Left ventricle myocardium superior (tissue), 1 donor: ENCODE measurements around the gene RNF19B. TPM values are rescaled to one million over a fixed set of nuclear protein-coding genes. Genes with fewer than 3 reads are reported as not detected.

Source experiments
- ATAC-seq: fragments of 200-7000 bp; cut with Tn5 transposase; one replicate; pipeline ENCODE4 v1.9.1; 2020; ENCODE audit warnings: mild to moderate bottlenecking, moderate library complexity
- DNase-seq: peaks from one replicate; pipeline ENCODE4 v3.0.0-alpha.2; 2020
- intact Hi-C: fragments of 100-400 bp; cut with micrococcal nuclease; formaldehyde crosslinking; loops from one replicate; pipeline ENCODE4 v1.11.0; 2022
- long read RNA-seq: library from polyadenylated mRNA; unstranded; transcript quantifications from one replicate; pipeline ENCODE4 v2.0.0, GENCODE V29; 2021
- total RNA-seq: library from RNA; stranded (reverse); fragmentation: NEBNext Ultra II Directional; extraction: Animal tissue kit (Norgen Biotek cat#: 25700); gene quantifications from one replicate; pipeline ENCODE4 v1.2.1, GENCODE V29; 2021
- donor health status: DM: no; HTN: yes; CAD: no; lungs with severe emphysema.

Gene RNF19B, protein sequence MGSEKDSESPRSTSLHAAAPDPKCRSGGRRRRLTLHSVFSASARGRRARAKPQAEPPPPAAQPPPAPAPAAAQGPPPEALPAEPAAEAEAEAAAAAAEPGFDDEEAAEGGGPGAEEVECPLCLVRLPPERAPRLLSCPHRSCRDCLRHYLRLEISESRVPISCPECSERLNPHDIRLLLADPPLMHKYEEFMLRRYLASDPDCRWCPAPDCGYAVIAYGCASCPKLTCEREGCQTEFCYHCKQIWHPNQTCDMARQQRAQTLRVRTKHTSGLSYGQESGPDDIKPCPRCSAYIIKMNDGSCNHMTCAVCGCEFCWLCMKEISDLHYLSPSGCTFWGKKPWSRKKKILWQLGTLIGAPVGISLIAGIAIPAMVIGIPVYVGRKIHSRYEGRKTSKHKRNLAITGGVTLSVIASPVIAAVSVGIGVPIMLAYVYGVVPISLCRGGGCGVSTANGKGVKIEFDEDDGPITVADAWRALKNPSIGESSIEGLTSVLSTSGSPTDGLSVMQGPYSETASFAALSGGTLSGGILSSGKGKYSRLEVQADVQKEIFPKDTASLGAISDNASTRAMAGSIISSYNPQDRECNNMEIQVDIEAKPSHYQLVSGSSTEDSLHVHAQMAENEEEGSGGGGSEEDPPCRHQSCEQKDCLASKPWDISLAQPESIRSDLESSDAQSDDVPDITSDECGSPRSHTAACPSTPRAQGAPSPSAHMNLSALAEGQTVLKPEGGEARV
- total RNA-seq: 13.3 TPM
- long read RNA-seq, transcript RNF19B-203 (9 exons, 2,560 nt): minor isoform, 7 of 38 reads
- long read RNA-seq, transcript RNF19B-202 (9 exons, 2,598 nt): minor isoform, 7 of 38 reads
- long read RNA-seq, transcript RNF19B-201 (9 exons, 2,334 nt): major isoform, 16 of 38 reads
- long read RNA-seq, partial matches to known transcripts: 3 of 38 reads
- long read RNA-seq, other reads (novel, unspliced or antisense): 5 of 38 reads

DNA sequence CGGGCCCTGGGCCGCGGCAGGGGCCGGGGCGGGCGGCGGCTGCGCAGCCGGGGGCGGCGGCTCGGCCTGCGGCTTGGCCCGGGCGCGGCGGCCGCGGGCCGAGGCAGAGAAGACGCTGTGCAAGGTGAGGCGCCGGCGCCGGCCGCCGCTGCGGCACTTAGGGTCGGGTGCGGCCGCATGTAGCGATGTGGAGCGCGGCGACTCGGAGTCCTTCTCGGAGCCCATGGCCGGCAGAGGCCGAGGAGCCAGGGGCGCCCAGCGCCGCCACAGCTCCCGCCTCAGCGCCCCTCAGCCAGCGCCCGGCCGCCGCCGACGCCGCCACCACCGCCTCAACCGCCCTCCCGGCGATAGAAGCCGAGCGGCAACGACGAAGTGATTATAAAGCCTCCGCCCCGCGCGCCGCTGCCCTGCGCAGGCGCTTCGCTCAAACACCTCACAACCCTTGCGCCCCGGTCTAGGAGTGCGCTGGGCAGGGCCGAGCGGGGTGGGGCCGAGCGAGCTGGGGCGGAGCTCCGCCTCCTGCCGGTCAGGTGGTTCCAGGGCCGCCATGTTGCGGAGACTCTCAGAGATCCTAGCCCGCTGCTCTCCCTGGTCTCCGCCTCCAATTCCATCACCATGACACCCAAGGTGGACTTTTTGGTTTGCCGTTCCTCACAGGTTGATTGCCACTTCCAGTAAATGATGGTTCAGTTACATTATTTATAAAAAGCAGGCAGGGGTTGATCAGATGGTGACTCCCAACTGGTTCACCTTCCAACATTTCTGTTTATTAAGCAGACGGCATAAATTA, at the start of gene RNF19B:
Gene RNF19B, minus strand, starts transcription at position 349 of the 790 bp plus-strand sequence. Its CDS starts 124 bp downstream, at position 225.
- ATAC-seq (peak; percentile 97), DNase-seq (peak; percentile 97)
- intact Hi-C loops: no loop called here

DNA sequence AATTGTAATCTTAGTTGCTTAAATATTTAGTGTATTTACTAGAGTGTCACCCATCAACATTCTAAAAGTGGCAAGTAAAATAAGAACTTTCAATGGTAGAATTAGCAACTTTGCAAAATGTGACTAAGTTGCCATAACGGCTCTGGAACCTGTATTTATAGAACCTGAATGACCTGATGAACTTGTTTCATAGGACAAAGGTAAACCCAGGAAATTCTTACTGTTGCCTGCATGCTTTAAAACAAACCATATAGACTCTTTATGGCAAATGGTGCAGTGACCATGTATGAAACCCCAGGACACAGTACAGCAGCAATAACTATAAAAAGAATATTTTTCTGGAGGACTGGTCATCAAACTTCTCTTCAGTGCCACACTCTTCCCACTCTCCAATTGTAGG, 49.2 kb upstream of the RNF19B start:
- intact Hi-C loops: no loop called here
- ATAC-seq (no peak), DNase-seq (no peak)

DNA sequence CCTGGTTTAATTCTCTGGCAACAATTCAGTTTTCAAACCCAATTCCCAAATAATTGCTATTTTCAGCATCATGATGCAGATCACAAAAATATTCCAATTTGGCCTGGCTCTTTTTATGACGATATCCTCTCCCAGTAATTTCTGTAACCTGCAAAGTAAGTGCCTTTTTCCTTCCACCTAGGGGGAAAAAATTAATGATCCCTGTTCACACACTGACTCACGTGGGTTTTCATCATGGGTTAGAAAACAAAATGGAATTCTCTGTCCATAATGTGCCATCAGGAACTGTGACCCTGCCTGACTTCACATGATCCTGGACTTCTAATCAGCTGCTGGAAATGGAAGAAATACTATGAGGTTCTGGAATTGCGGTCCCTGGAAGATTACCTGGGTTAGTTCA, 47.6 kb upstream of the RNF19B start:
- DNase-seq (no peak), ATAC-seq (no peak)
- intact Hi-C loops: no loop called here

DNA sequence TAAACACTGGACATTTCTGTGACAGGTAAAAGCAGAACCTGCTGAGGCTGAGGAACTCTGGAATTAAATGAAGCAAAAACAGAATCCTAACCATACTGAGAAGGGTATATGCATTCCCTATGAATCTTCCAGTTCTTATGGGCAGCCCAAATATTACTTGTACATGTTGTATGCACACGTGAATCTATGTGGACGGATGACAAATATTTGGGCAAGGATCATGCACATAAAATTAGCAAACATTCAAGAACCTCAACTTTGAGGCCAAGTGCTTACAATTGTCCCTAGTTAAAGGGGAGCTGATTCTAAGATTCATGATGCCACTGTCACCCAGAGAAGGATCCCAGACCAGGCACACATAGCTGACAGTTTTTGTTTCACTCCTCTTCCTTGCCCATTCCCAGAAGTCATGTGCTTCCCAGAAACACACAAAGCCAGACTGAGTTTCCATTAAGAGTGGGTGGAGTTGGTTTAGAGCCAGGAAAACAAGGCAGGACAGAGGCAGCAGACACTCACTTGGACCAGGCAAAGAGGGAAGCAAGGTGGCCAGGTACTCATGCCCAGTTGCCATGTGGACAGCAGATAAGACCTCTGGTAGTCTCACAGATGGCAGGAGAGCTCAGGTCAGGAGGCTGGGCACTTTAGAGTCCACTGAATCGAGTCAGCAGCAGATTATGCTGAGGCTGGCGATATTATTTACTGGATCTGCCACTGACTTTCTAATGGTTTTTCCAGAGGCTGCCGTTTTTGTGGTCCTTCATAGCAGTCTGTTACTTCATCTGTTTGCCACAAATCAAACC, 46.5 kb upstream of the RNF19B start:
- intact Hi-C loops: no loop called here
- peak; percentile 60 for DNase-seq
- peak; percentile 88 for ATAC-seq

DNA sequence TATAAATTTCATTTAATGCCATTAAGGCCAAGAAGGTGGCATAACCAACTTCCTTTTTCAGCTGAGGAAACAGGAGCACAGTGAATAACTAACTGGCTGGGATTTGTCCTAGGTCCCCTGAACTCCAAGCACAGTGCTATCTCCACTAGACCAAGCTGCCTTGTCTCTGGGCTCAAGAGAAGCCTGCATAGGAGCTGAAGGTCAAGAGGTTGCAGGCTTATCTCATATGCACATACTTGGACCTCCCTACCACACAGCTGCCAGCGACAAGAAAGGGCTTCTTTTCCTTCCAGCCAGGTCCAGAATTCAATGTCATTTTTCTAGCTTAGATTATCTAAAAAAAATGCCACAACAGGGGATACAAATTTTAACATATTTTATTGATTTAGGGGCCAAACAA, 45.0 kb upstream of the RNF19B start:
- intact Hi-C loops: no loop called here
- ATAC-seq (peak; percentile 25), DNase-seq (no peak)

DNA sequence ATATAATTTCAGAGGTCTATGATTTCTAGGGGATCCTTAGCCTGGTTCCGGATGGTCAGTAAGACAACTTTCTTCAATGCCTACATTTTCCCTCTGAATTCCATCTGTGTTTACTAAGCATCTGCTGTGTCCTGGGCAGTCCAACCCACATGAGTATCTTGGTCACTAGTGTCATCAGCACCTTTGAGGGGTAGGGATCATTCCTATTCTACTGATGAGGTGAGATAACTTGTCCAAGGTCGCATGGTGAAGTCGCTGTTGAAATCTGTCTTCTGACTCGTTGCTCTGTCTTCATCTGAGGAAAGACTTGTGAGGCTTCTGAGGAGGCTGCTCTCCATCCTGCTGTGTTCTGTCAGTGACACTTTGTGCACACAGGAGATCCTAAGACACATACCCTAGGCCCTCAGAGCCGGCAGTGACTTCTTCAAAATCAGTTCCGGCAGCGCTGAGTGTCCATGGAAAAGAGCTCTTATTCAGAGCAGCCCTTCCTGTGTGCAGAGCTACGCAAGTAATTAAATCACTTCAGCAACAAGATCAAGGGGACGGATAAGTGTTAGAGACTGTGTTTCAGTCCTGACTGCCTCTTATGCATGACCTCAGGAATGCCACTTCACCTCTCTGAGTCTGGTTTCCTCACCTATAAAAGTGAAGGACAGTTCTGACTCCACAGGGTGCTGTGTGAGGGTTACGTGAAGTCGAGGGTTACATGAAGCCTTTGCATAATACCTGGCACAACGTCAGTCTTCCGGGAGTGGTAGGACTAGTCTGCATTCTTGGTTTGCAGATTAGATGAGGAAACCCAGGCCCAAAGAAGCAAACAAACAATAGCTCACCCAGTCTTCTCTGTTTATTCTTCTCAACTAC, 43.7 kb upstream of the RNF19B start:
- DNase-seq (no peak), ATAC-seq (peak; percentile 6)
- intact Hi-C loops: no loop called here

DNA sequence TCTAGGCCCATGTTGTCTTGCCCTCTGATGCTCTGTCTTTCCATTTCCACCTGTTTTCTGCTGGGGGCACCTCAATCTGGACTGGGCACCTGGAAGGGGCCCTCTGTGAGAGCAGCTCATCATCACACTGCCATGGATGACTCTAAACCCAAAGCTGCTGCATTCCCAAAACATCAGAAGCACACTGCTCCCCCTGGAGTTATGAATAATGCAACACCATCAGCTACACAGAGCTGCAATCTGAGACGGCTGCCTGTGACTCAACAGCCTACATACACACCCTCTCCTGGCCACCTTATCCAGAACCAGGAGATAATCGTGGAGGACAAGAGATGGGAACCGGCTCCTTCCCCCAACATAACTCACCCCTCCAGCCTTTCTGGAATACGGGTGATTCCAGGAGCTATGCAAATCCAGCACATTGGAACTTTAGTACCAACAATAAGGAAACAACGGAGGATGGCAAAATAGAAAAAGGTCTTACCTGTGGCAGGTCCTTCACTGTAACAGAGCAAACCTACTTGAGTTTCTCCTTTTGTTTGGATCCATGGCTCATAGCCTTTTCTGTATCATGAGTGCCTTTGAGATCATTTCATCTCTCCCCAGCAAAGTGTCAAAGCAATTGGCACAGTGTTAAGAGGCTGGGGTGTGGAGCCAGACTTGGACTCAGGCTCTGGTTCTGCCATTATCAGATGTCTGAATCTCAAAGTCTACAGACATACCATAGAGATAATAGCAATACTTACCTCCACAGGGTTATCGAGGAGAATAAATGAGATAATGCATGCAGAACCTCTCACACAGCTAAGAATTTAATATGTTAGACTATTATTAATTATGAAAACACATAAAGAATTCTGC, 42.8 kb upstream of the RNF19B start:
- DNase-seq (no peak), ATAC-seq (peak; percentile 57)
- intact Hi-C loops: no loop called here

DNA sequence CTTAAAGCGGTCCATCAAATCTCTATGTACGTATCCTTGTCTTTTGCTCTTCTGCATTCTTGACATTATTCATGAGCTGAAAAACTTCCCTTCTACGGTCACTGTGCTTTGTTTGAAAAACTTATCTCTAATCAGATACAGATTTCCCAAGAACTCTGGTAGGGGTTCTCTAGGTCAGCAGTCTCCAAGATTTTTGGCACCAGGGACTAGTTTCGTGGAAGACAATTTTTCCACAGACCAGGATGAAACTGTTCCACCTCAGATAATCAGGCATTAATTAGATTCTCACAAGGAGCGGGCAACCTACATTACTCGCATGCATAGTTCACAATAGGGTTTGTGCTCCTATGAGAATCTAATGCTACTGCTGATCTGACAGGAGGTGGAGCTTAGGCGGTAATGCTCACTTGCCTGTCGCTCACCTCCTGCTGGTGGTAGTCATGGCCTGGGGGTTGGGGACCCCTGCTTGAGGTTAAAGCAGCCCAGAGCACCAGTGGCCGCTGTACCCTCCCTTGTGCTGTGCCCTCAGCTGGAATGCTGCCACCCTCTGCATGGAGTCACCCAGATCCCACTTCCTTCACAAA, 41.3 kb upstream of the RNF19B start:
- intact Hi-C loops: no loop called here
- DNase-seq: no peak
- ATAC-seq: no peak

DNA sequence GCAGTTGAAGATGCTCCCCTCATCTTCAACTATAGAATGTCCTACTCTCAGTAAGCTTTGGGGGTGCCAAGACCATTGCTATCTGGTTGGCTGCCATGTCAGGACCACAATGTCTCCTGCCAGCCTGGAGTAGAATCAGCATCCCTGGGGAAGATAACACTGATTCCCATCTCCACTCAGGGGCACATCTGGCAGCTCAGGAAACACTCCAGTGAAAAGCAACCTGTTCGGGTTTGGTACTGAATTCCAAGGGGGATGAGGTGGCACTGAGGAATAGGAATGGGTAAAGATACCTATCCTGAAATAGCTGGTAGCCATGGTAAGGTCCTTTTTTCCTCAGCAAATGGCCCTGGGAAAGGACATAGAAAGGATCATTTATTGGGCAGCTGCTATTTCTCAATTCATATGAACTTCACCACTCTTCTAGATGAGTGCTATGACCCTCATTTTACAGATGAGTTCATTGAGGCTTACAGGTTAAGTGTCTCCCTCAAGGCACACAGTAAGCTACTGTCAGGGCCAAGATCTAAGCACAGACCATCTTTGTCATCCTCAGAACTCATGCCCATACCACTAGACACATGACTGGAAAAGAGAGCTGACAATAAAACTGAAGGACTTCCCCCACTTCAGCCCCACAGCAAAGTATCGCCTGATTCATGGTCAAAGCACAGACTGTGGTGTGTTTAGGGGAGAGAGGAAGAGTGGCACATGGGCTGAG, 40.7 kb upstream of the RNF19B start:
- ATAC-seq (no peak), DNase-seq (no peak)
- intact Hi-C loops: no loop called here

DNA sequence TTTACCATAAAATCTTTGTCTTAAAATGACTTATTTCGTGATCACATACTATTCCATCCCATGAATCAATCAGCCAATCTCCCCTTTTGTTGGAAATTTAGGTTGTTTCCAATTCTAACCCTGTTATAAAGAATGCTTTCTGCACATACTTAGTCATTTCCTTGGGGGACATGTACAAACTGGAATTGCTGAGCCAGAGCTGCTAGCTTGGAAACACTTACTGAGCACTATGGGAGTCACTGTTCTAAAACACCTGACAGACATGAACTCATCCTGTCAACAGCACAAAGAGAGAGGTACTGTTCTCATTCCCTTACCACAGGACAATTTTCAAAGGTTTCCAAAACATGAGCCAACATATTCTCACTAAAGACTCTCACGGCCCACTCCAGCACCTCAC, 40.0 kb upstream of the RNF19B start:
- intact Hi-C loops: no loop called here
- DNase-seq: no peak
- peak; percentile 25 for ATAC-seq

DNA sequence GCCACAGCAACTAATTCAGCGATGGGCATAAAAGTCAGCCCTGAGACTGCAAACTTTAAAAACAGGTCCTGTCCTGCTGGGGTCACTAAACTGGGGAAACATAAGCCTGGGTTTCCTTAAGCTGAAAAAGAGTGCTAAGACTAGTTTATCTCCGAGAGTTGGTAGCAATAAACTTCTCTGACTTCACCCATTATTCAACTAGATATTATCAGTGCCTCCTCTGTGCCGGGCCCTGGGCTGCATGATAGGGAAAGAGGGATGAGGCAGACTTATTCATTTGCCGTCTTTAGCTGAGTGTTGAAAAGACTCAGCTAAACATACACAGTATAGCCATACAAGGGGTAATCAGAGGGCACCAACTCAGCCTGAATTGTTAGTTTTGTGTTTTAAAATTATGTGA, 39.0 kb upstream of the RNF19B start:
- DNase-seq: no peak
- ATAC-seq: no peak
- intact Hi-C loops: no loop called here

DNA sequence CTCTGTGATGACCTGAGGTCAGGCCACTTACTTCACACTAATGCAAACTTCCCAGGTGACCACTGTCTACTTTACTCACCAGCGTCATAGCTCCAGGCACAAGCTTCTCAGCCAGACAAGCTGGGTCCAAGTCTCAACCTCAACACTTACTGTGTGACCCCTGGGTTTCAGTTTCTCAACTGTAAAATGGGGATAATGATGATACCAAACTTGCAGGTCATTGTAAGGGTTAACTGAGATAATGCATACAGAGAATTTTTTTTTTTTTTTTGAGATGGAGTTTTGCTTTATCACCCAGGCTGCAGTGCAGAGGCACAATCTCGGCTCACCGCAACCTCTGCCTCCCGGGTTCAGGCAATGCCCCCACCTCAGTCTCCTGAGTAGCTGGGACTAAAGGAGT, 37.4 kb upstream of the RNF19B start:
- no peak for ATAC-seq
- intact Hi-C loops: no loop called here

DNA sequence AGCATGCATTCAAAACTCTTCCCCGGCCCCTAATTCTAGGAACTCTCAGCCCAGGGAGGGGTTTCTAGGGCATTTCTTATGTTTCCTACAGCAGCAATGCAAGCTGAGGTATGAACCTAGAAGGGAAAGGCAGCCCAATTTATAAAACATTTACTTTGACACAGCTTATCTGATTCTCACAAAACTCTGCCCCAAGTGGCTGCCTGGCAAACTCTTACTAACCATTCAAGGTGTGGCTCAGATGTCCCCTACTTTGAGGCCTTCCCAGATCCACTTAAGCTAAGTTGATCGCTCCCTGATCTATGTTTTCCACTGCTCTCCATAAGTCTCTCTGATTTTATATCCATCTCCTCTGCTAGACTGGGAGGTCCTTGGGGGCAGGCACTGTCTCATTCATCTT, 36.7 kb upstream of the RNF19B start:
- intact Hi-C loops: no loop called here
- DNase-seq (no peak), ATAC-seq (no peak)

More for the DNA sequence above, 37.4 kb upstream of the RNF19B start:
- DNase-seq: no peak

DNA sequence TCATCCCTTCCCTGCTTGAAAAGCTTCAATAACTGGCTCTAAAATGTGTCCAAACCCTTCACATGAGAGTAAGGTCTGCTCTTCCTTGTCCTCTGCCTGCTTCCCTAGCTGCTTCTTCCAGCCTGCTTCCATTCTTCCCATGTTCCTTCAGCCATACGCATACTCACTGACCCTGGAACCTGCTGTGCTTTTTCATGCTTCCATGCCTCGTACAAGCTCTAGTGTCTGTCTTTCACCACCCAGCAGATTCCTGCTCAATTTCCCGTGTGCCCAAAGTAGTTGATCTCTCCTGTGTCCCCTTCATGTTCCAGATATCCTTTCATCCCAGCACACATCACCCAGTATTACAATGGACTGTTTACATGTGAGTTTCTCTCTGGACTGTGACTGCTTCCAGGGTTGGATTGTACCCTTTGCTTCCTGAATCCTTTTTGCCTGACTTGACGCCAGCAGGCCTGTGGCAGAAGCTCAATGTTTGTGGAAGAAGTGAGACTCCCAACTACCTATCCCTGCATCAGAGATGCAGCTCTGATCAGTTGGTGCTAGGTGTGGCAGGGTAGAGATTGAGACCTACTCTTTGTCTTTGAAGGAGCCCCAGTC, 35.9 kb upstream of the RNF19B start:
- intact Hi-C loops: no loop called here
- ATAC-seq (no peak), DNase-seq (no peak)

DNA sequence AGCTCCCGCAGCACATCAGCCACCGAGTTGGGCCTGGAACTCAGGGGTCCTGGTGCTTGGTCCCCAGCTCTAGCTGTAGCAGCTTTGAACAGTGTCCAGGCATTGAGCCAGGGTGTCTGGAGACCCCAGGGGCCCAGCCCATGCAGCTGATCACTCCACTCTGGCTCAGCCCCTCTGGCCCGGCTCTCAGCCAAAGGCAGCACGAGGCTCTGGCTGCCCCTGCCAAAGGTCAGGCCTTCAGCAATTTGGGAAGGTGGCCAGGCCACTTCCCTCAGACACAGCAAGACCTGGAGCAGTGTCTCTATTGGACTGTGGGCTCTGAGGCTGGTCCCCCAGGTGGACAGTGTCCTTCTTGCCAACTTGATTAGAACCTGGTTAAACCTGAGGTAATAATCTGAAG, 34.4 kb upstream of the RNF19B start:
- DNase-seq (peak; percentile 85), ATAC-seq (peak; percentile 85)
- intact Hi-C loops: no loop called here

DNA sequence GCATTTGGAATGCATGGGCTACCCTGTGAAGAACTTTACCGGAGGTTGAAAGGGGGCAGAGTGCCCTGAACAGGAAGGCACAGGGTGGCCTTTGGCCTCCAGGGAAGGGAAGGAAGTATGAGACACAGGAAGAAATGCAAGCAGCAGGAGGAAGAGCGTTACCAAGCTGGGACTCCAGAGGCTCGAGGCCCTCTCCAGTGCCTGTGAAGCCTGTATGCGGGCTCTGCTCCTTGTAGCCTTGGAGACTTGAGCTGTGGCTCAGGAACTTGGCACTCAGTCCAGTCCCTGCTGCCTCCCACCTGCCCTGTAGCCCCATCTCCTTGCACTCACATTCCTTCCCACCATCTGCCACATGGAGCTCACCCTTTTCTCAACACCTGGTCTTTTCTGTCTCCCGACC, 33.5 kb upstream of the RNF19B start:
- no peak for DNase-seq
- ATAC-seq: peak; percentile 5
- intact Hi-C loops: no loop called here
